H1 (cell line): Measurements from ENCODE around the gene WDR59. TPM values are rescaled to one million over a fixed set of nuclear protein-coding genes. Genes with fewer than 3 reads are reported as not detected.

Experiments
- CTCF ChIA-PET: fragments of 300-600 bp; sonication (Branson Sonifier 250); formaldehyde crosslinking; loops from one replicate; lab custom pipeline; 2021; ENCODE audit not compliant: partially characterized antibody; lab: Charles Lee
- POLR2A ChIA-PET: fragments of 300-600 bp; sonication (Branson Sonifier 250); formaldehyde crosslinking; loops from one replicate; lab custom pipeline; 2021; ENCODE audit warnings: inconsistent platforms; ENCODE audit not compliant: partially characterized antibody; lab: Charles Lee
- DNase-seq, 2 experiments: peaks; one replicate each; pipeline versions ENCODE4 v3.0.0 to v3.0.0-alpha.2; 2010 to 2022; ENCODE audit warnings: low spot score in 2 of 2, low read depth in 1 of 2, mixed read lengths in 1 of 2
- FAIRE-seq: peaks from 2 replicates; lab custom pipeline; 2011; peaks lifted over from hg19 to GRCh38; lab: Jason Lieb, UNC
- H2AFZ ChIP-seq: 2 replicates; pipeline ENCODE4 v1.8.1; 2012; ENCODE audit warnings: low read length, inconsistent platforms
- H2AK5ac ChIP-seq: 2 replicates; pipeline ENCODE4 v1.6.1; 2013; ENCODE audit warnings: low read depth, low read length
- H2BK120ac ChIP-seq: replicated peaks from 2 replicates; pipeline ENCODE3; 2013; ENCODE audit warnings: low read depth, low read length, inconsistent platforms
- H2BK12ac ChIP-seq: 2 replicates; pipeline ENCODE4 v1.6.1; 2013; ENCODE audit warnings: low read depth, low read length
- H2BK15ac ChIP-seq: 2 replicates; pipeline ENCODE4 v1.6.1; 2013; ENCODE audit warnings: low read length
- H2BK20ac ChIP-seq: 2 replicates; pipeline ENCODE4 v1.6.1; 2013; ENCODE audit warnings: low read length
- H2BK5ac ChIP-seq: 2 replicates; pipeline ENCODE4 v1.6.1; 2013; ENCODE audit warnings: low read depth, low read length
- H3K14ac ChIP-seq: 2 replicates; pipeline ENCODE4 v1.6.1; 2013; ENCODE audit warnings: inconsistent platforms; ENCODE audit not compliant: insufficient read length
- H3K18ac ChIP-seq: 2 replicates; pipeline ENCODE4 v1.6.1; 2013; ENCODE audit warnings: low read length; ENCODE audit errors: extremely low read depth
- H3K23ac ChIP-seq: 2 replicates; pipeline ENCODE4 v1.6.1; 2013; ENCODE audit warnings: inconsistent platforms; ENCODE audit not compliant: insufficient read length
- H3K23me2 ChIP-seq: 2 replicates; pipeline ENCODE4 v1.6.1; 2013; ENCODE audit warnings: low read depth, low read length
- H3K27ac ChIP-seq: 2 replicates; pipeline ENCODE4 v1.6.1; 2011; ENCODE audit warnings: low read depth, low read length, inconsistent platforms
- H3K27me3 ChIP-seq, 4 experiments: replicated peaks in 1 of 4; 1 replicate in 1 of 4; 2 replicates in 3 of 4; pipeline versions ENCODE4 v1.6.1 to v1.8.1; 2011 to 2013; ENCODE audit warnings: low read length in 3 of 4, mild to moderate bottlenecking in 3 of 4, inconsistent platforms in 2 of 4, mixed read lengths in 2 of 4, moderate library complexity in 1 of 4; ENCODE audit not compliant: control insufficient read depth in 3 of 4, insufficient read depth in 3 of 4; ENCODE audit errors: extremely low read depth in 1 of 4
- H3K36me3 ChIP-seq, 4 experiments: 2 replicates each; pipeline versions ENCODE4 v1.6.1 to v1.8.1; 2011 to 2013; ENCODE audit warnings: mild to moderate bottlenecking in 4 of 4, low read length in 3 of 4, moderate library complexity in 2 of 4, control low read depth in 1 of 4, inconsistent platforms in 1 of 4; ENCODE audit not compliant: insufficient read depth in 4 of 4, control insufficient read depth in 2 of 4
- H3K4ac ChIP-seq: replicated peaks from 2 replicates; pipeline ENCODE3; 2013; ENCODE audit warnings: low read length, low read depth, mixed read lengths, inconsistent platforms; ENCODE audit not compliant: insufficient read length
- H3K4me1 ChIP-seq, 4 experiments: replicated peaks in 1 of 4; 1 replicate in 1 of 4; 2 replicates in 3 of 4; pipeline versions ENCODE4 v1.6.1 to v1.8.1; 2011 to 2013; ENCODE audit warnings: low read length in 3 of 4, inconsistent platforms in 2 of 4, mixed read lengths in 1 of 4; ENCODE audit not compliant: insufficient read depth in 4 of 4, control insufficient read depth in 3 of 4
- H3K4me2 ChIP-seq, 2 experiments: 2 replicates each; pipeline versions ENCODE4 v1.6.1 to v1.8.1; 2011 to 2013; ENCODE audit warnings: low read depth in 2 of 2, low read length in 2 of 2, control low read depth in 1 of 2, inconsistent platforms in 1 of 2, mild to moderate bottlenecking in 1 of 2; ENCODE audit not compliant: insufficient read depth in 1 of 2
- H3K4me3 ChIP-seq, 4 experiments: fragments of 200-600, 300-600 bp in 1 of 4; sonication (generic), shearing (Covaris generic), sonication (Bioruptor Twin) in 1 of 4; 2 replicates each; pipeline versions ENCODE4 v1.5.1 to v1.8.1; 2011 to 2016; ENCODE audit warnings: low read length in 4 of 4, low read depth in 3 of 4, control low read depth in 2 of 4, inconsistent platforms in 2 of 4, mild to moderate bottlenecking in 2 of 4, mixed read lengths in 1 of 4, moderate library complexity in 1 of 4; ENCODE audit not compliant: insufficient read depth in 2 of 4; ENCODE audit errors: extremely low read depth in 1 of 4
- H3K56ac ChIP-seq: replicated peaks from 2 replicates; pipeline ENCODE3; 2013; ENCODE audit warnings: low read depth, mild to moderate bottlenecking, mixed read lengths, low read length, inconsistent platforms; ENCODE audit not compliant: insufficient read length
- H3K79me1 ChIP-seq: 2 replicates; pipeline ENCODE4 v1.6.1; 2013; ENCODE audit warnings: low read depth, low read length, control low read depth
- H3K79me2 ChIP-seq, 2 experiments: 2 replicates each; pipeline versions ENCODE4 v1.6.1 to v1.8.1; 2012 to 2013; ENCODE audit warnings: low read length in 2 of 2, mild to moderate bottlenecking in 2 of 2, inconsistent platforms in 1 of 2; ENCODE audit not compliant: insufficient read depth in 2 of 2, control insufficient read depth in 1 of 2
- H3K9ac ChIP-seq, 4 experiments: replicated peaks in 1 of 4; 1 replicate in 1 of 4; 2 replicates in 3 of 4; pipeline versions ENCODE4 v1.6.1 to v1.8.1; 2011 to 2013; ENCODE audit warnings: low read depth in 3 of 4, low read length in 3 of 4, control low read depth in 2 of 4, mild to moderate bottlenecking in 2 of 4, moderate library complexity in 2 of 4, inconsistent platforms in 1 of 4; ENCODE audit errors: extremely low read depth in 1 of 4
- H3K9me3 ChIP-seq, 2 experiments: 2 replicates each; pipeline versions ENCODE4 v1.6.1 to v1.8.1; 2012 to 2013; ENCODE audit warnings: mild to moderate bottlenecking in 2 of 2, moderate library complexity in 2 of 2, control low read depth in 1 of 2, inconsistent platforms in 1 of 2, low read depth in 1 of 2, low read length in 1 of 2, mixed read lengths in 1 of 2; ENCODE audit not compliant: insufficient read depth in 2 of 2
- H4K20me1 ChIP-seq, 2 experiments: replicated peaks in 1 of 2; 2 replicates each; pipeline versions ENCODE3 to v1.8.1; 2011 to 2013; ENCODE audit warnings: inconsistent platforms in 2 of 2, low read length in 2 of 2, mild to moderate bottlenecking in 1 of 2; ENCODE audit not compliant: insufficient read depth in 2 of 2, control insufficient read depth in 1 of 2
- H4K5ac ChIP-seq: 2 replicates; pipeline ENCODE4 v1.6.1; 2013; ENCODE audit warnings: low read length, low read depth, mixed read lengths, inconsistent platforms; ENCODE audit not compliant: insufficient read length
- H4K8ac ChIP-seq: 2 replicates; pipeline ENCODE4 v1.8.0; 2013; ENCODE audit warnings: mild to moderate bottlenecking, moderate library complexity, low read length, inconsistent platforms; ENCODE audit not compliant: insufficient read depth; ENCODE audit errors: extremely low read depth
- H4K91ac ChIP-seq: replicated peaks from 2 replicates; pipeline ENCODE3; 2013; ENCODE audit warnings: low read length, mixed read lengths, inconsistent platforms; ENCODE audit not compliant: insufficient read length
- BACH1 ChIP-seq: IDR thresholded peaks from 2 replicates; pipeline ENCODE4 v1.6.1; 2012; ENCODE audit warnings: low read length, improper control_type of control experiment
- WGBS, 2 experiments: shearing (Covaris generic) in 1 of 2; methylation state at CpG; one replicate each; pipeline versions ENCODE4 v1.1.6 to v1.1.7; 2013 to 2015; ENCODE audit warnings: low lambda C conversion rate in 2 of 2, mixed read lengths in 2 of 2, inconsistent platforms in 1 of 2, low coverage in 1 of 2, missing lambda C conversion rate in 1 of 2; ENCODE audit not compliant: insufficient replicate concordance in 2 of 2, insufficient coverage in 1 of 2, insufficient read length in 1 of 2; ENCODE audit errors: extremely low coverage in 1 of 2, missing lambda C conversion rate in 1 of 2; 5-methylcytosine and 5-hydroxymethylcytosine counted together
- polyA plus RNA-seq, 7 experiments: library from polyadenylated mRNA; depleted of rRNA in 3 of 7; stranded (reverse) in 5 of 7; unstranded in 2 of 7; fragments of >200 nt in 5 of 7; fragments of 200-250 nt in 2 of 7; gene quantifications; 1 replicate in 5 of 7; 2 replicates in 1 of 7; 4 replicates in 1 of 7; pipeline versions ENCODE4 v1.2.1 to v1.2.3, GENCODE V29; 2011 to 2013; ENCODE audit warnings: missing spikeins in 2 of 7, mixed read lengths in 2 of 7
- total RNA-seq: library from RNA; stranded (reverse); fragmentation: NEBNext Ultra II Directional; extraction: Animal tissue kit (Norgen Biotek cat#: 25700); gene quantifications from 2 replicates; pipeline ENCODE4 v1.2.1, GENCODE V29; 2021
- TF ChIP-seq, protein P1 (sequence below), 3 experiments: IDR thresholded peaks; 1 replicate in 2 of 3; 2 replicates in 1 of 3; pipeline versions ENCODE4 v1.5.1 to v1.6.1; 2011; ENCODE audit warnings: low read length in 3 of 3, mild to moderate bottlenecking in 3 of 3, inconsistent platforms in 2 of 3, low read depth in 1 of 3, moderate library complexity in 1 of 3; ENCODE audit not compliant: insufficient read depth in 1 of 3; ENCODE audit errors: control extremely low read depth in 1 of 3

WDR59 gene
- total and polyA plus RNA-seq, 2 of the 8 experiments (the other 6 are each of a cell fraction or from before 2014, with no cell fraction given) = 84.2 to 124 TPM

DNA sequence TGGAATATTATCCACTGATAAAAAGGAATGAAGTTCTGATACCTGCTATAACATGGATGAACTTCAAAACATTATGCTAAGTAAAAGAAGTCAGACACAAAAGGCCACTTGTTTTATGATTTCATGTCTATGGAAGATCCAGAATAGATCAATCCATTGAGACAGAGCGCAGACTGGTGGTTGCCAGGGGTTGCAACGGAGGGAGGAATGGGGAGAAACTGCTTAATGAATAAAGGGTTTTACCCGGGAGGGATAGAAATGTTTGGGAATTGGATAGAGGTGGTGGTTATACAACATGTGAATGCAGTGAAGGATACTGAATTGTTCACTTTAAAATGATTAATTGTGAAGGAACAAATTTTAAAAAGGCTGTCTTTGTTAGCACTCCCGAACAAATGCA lies 30.2 kb downstream of the WDR59 start:
- no peaks in the 10 kb centered on the region for H3K23me2 ChIP-seq
- no peak overlapping the region for H2AFZ ChIP-seq
- no peak overlapping the region for H2BK15ac ChIP-seq
- no peak overlapping the region for H2BK120ac ChIP-seq
- H3K9me3 ChIP-seq = no peaks in the 10 kb centered on the region
- H4K20me1 ChIP-seq = peaks cover 0 to 2% of the 10 kb centered on the region in 2 experiments
- H4K91ac ChIP-seq = no peak overlapping the region
- no peak overlapping the region for H3K4me3 ChIP-seq
- FAIRE-seq (no peak), DNase-seq (no peak)
- no peak overlapping the region for H2AK5ac ChIP-seq
- no peak overlapping the region for H3K23ac ChIP-seq
- H3K4me2 ChIP-seq = no peak overlapping the region
- no peak overlapping the region for H3K27ac ChIP-seq
- WGBS, 2 experiments = 87% methylated on average over 4 of the region's 4 CpGs; no CpG with 5 or more reads in 1 of the 2 experiments
- H2BK5ac ChIP-seq = no peak overlapping the region
- no peak overlapping the region for H2BK20ac ChIP-seq
- no peak overlapping the region for H2BK12ac ChIP-seq
- H4K8ac ChIP-seq = no peak overlapping the region
- H3K14ac ChIP-seq = no peak overlapping the region
- H3K9ac ChIP-seq = no peak overlapping the region
- POLR2A ChIA-PET = interaction anchor here (0.6 kb wide), 1 partner anchor 23 kb away, joined by 3 read pairs; no protein-coding TSS in a partner anchor
- H3K4me1 ChIP-seq = peaks cover 0 to 6% (median 4%) of the 10 kb centered on the region in 4 experiments; a peak in 4 of 7 replicates
- H3K36me3 ChIP-seq = peaks cover under 1 to 45% (median 18%) of the 10 kb centered on the region in 4 experiments; a peak in 7 of 8 replicates
- no peak overlapping the region for H3K4ac ChIP-seq
- TF ChIP-seq, protein P1, sequence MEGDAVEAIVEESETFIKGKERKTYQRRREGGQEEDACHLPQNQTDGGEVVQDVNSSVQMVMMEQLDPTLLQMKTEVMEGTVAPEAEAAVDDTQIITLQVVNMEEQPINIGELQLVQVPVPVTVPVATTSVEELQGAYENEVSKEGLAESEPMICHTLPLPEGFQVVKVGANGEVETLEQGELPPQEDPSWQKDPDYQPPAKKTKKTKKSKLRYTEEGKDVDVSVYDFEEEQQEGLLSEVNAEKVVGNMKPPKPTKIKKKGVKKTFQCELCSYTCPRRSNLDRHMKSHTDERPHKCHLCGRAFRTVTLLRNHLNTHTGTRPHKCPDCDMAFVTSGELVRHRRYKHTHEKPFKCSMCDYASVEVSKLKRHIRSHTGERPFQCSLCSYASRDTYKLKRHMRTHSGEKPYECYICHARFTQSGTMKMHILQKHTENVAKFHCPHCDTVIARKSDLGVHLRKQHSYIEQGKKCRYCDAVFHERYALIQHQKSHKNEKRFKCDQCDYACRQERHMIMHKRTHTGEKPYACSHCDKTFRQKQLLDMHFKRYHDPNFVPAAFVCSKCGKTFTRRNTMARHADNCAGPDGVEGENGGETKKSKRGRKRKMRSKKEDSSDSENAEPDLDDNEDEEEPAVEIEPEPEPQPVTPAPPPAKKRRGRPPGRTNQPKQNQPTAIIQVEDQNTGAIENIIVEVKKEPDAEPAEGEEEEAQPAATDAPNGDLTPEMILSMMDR (IDR thresholded peaks at IDR 0.05; ENCODE audit: control extremely low read depth in 1 of 3, insufficient read depth in 1 of 3, low read depth in 1 of 3, low read length in 3 of 3) = peak in 1 of 3 experiments; percentile 1; a peak in 1 of 4 replicates
- no peak for TF ChIP-seq BACH1
- H3K56ac ChIP-seq = no peak overlapping the region
- no peak overlapping the region for H4K5ac ChIP-seq
- H3K27me3 ChIP-seq = no peaks in the 10 kb centered on the region
- no peak overlapping the region for H3K18ac ChIP-seq
- no peaks in the 10 kb centered on the region; a peak in 1 of 4 replicates for H3K79me2 ChIP-seq
- CTCF ChIA-PET = no interaction called here
- H3K79me1 ChIP-seq = peaks cover 4% of the 10 kb centered on the region; the same call in 1 of the 2 replicates
